Measurements from ENCODE around the gene ARHGEF12. TPM values are rescaled to one million over a fixed set of nuclear protein-coding genes. Genes with fewer than 3 reads are reported as not detected.

ARHGEF12 gene
- total RNA-seq, 1 donor from 2014 or later, result 83.1 TPM

GRCh38 chr11:120518356-120518755 is 182.1 kb downstream of the ARHGEF12 start:
- no peak overlapping the region for H2AFZ ChIP-seq (ENCODE audit: low read depth, low read length)
- no peak overlapping the region for H3K27ac ChIP-seq (ENCODE audit: low read depth, low read length)
- H3K36me3 ChIP-seq (ENCODE audit: insufficient read depth, low read length), result no peaks in the 10 kb centered on the region
- Mint-ChIP-seq H3K36me3 (ENCODE audit: low read depth, unreplicated experiment) (peaks cover 2% of the 10 kb centered on the region), H3K4me1 (ENCODE audit: low read depth, unreplicated experiment) (peaks cover 16% of the 10 kb centered on the region), H3K4me3 (ENCODE audit: unreplicated experiment) (no peak overlapping the region), H3K27ac (ENCODE audit: unreplicated experiment) (no peak overlapping the region), H3K9me3 (ENCODE audit: unreplicated experiment) (no peaks in the 10 kb centered on the region), H3K27me3 (ENCODE audit: low read depth, unreplicated experiment) (peaks cover 39% of the 10 kb centered on the region)
- TF ChIP-seq EZH2 (IDR thresholded peaks at IDR 0.05; ENCODE audit: insufficient read depth, low read length) (no peak), CTCF (IDR thresholded peaks at IDR 0.05; ENCODE audit: insufficient read depth, low read depth, low read length) (no peak)
- H3K9me3 ChIP-seq (ENCODE audit: insufficient read depth, low read depth, low read length), result no peaks in the 10 kb centered on the region
- DNase-seq (ENCODE audit: low read depth), result no peak
- H3K4me1 ChIP-seq (ENCODE audit: insufficient read depth, low read length), result peaks cover 8% of the 10 kb centered on the region
- H3K27me3 ChIP-seq (ENCODE audit: insufficient read depth, low read length), result peaks cover 4% of the 10 kb centered on the region
- FAIRE-seq, result no peak
- H4K20me1 ChIP-seq (ENCODE audit: insufficient read depth, low read length), result no peaks in the 10 kb centered on the region
- H3K9ac ChIP-seq (ENCODE audit: low read length), result no peak overlapping the region
- H3K79me2 ChIP-seq (ENCODE audit: insufficient read depth, low read length), result no peaks in the 10 kb centered on the region
- no peak overlapping the region for H3K4me3 ChIP-seq (ENCODE audit: insufficient read depth, low read depth, low read length)
- no peak overlapping the region for H3K4me2 ChIP-seq (ENCODE audit: low read length)

- no peak for FAIRE-seq
Measured at GRCh38 chr11:120519474-120519873, 183.3 kb downstream of the ARHGEF12 start.

More at GRCh38 chr11:120519474-120519873, 183.3 kb downstream of the ARHGEF12 start:
- Histone ChIP-seq H3K27me3 (ENCODE audit: insufficient read depth, low read length) (peaks cover 10% of the 10 kb centered on the region), H3K79me2 (ENCODE audit: insufficient read depth, low read length) (no peaks in the 10 kb centered on the region), H3K27ac (ENCODE audit: low read depth, low read length) (no peak overlapping the region), H3K4me1 (ENCODE audit: insufficient read depth, low read length) (peaks cover 8% of the 10 kb centered on the region), H3K9ac (ENCODE audit: low read length) (no peak overlapping the region), H4K20me1 (ENCODE audit: insufficient read depth, low read length) (no peaks in the 10 kb centered on the region), H3K9me3 (ENCODE audit: insufficient read depth, low read depth, low read length) (no peaks in the 10 kb centered on the region), H2AFZ (ENCODE audit: low read depth, low read length) (no peak overlapping the region), H3K36me3 (ENCODE audit: insufficient read depth, low read length) (no peaks in the 10 kb centered on the region), H3K4me2 (ENCODE audit: low read length) (no peak overlapping the region), H3K4me3 (ENCODE audit: insufficient read depth, low read depth, low read length) (no peak overlapping the region)
- Mint-ChIP-seq H3K27me3 (ENCODE audit: low read depth, unreplicated experiment) (peaks cover 38% of the 10 kb centered on the region), H3K4me3 (ENCODE audit: unreplicated experiment) (no peak overlapping the region), H3K4me1 (ENCODE audit: low read depth, unreplicated experiment) (peaks cover 16% of the 10 kb centered on the region), H3K9me3 (ENCODE audit: unreplicated experiment) (no peaks in the 10 kb centered on the region), H3K36me3 (ENCODE audit: low read depth, unreplicated experiment) (peaks cover 2% of the 10 kb centered on the region), H3K27ac (ENCODE audit: unreplicated experiment) (no peak overlapping the region)
- TF ChIP-seq CTCF (IDR thresholded peaks at IDR 0.05; ENCODE audit: insufficient read depth, low read depth, low read length) (no peak), EZH2 (IDR thresholded peaks at IDR 0.05; ENCODE audit: insufficient read depth, low read length) (no peak)
- DNase-seq (ENCODE audit: low read depth), result no peak
